Measurements from ENCODE around the gene PITX3.

The PITX3 gene

DNA sequence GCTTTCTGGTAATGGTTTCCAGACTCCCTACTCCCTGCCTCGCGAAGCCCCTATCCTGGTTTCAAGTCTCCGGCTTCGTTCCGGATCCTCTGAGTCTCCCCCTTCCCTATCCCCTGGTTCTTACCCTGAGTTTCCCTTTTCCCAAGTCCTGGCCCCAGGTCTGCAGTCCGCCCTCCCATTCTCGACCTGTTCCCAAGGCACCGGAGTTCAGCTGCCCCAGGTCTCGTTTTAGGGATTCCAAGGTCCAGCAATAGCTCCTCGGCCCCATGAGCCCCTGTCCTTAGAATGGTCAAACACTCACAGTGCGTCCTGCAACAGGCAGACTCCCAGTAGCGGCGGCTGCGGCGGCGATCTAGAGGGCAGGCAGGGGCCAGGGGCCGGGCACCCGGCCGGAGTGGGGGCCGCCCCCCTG is 274 bp downstream of the PITX3 start:
- no peaks in the 10 kb centered on the region for H3K9me3 ChIP-seq (ENCODE audit: low read length)

DNA sequence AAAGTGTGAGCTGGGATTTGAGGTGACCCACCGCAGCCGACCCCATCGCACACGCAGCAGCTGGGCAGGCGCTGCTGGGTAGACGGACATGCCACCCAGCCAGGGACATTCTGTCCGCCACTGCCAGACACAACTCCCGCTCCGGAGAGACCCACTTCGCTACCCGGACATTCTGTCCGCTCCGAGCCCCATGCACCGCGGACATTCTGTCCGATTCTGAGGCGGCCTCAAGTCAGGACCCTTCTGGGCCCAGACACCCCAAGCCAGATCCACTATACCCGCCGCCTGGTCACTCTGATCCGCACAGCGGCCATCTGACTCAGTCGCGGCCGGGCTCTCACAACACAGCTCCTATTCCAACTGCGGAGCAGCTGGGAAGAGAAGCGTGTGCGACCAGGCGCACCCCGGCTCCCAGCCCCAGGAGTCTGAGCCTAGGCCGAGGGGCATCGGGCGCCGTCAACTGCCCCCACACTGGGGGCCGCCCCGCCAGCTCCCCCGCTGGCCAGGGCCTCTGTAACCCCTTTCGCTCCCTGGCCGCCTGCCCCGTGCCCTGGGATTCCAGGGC is 763 bp downstream of the PITX3 start:
- peaks cover 7% of the 10 kb centered on the region for H3K4me1 ChIP-seq (ENCODE audit: insufficient read depth, low read length, severe bottlenecking)
- no peaks in the 10 kb centered on the region for H4K20me1 ChIP-seq (ENCODE audit: insufficient read depth, low read length)
- H3K79me2 ChIP-seq (ENCODE audit: insufficient read depth, low read length) = no peaks in the 10 kb centered on the region
- H3K36me3 ChIP-seq (ENCODE audit: insufficient read depth, low read length) = no peaks in the 10 kb centered on the region
- no peak overlapping the region for H3K4me3 ChIP-seq (ENCODE audit: low read depth, low read length, poor library complexity, severe bottlenecking)
- no peak overlapping the region for H3K4me2 ChIP-seq (ENCODE audit: low read length)
- no peaks in the 10 kb centered on the region for H3F3A ChIP-seq (ENCODE audit: insufficient read depth, low read length)
- no peak overlapping the region for H3K27ac ChIP-seq (ENCODE audit: low read depth, low read length, poor library complexity, severe bottlenecking)
- no peak overlapping the region for H3K9ac ChIP-seq (ENCODE audit: low read length)
- H2AFZ ChIP-seq (ENCODE audit: low read length) = no peak overlapping the region
- H3K9me2 ChIP-seq (ENCODE audit: low read depth, low read length) = no peaks in the 10 kb centered on the region
- no peaks in the 10 kb centered on the region for H3K27me3 ChIP-seq (ENCODE audit: insufficient read depth, low read length)
- no peak for TF ChIP-seq EZH2 (IDR thresholded peaks at IDR 0.05; ENCODE audit: borderline replicate concordance, low read length)
- TF ChIP-seq, protein P1, sequence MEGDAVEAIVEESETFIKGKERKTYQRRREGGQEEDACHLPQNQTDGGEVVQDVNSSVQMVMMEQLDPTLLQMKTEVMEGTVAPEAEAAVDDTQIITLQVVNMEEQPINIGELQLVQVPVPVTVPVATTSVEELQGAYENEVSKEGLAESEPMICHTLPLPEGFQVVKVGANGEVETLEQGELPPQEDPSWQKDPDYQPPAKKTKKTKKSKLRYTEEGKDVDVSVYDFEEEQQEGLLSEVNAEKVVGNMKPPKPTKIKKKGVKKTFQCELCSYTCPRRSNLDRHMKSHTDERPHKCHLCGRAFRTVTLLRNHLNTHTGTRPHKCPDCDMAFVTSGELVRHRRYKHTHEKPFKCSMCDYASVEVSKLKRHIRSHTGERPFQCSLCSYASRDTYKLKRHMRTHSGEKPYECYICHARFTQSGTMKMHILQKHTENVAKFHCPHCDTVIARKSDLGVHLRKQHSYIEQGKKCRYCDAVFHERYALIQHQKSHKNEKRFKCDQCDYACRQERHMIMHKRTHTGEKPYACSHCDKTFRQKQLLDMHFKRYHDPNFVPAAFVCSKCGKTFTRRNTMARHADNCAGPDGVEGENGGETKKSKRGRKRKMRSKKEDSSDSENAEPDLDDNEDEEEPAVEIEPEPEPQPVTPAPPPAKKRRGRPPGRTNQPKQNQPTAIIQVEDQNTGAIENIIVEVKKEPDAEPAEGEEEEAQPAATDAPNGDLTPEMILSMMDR (IDR thresholded peaks at IDR 0.05; ENCODE audit: low read length) = no peak
- no peaks in the 10 kb centered on the region for H3K9me3 ChIP-seq (ENCODE audit: low read length)

More for the DNA sequence above, 274 bp downstream of the PITX3 start:
- peaks cover 4% of the 10 kb centered on the region for H3K79me2 ChIP-seq (ENCODE audit: insufficient read depth, low read length)
- no peak overlapping the region for H2AFZ ChIP-seq (ENCODE audit: low read length)
- no peak overlapping the region for H3K4me3 ChIP-seq (ENCODE audit: low read depth, low read length, poor library complexity, severe bottlenecking)
- H3K9ac ChIP-seq (ENCODE audit: low read length) = no peak overlapping the region
- TF ChIP-seq EZH2 (IDR thresholded peaks at IDR 0.05; ENCODE audit: borderline replicate concordance, low read length) = no peak
- TF ChIP-seq, protein P1 (IDR thresholded peaks at IDR 0.05; ENCODE audit: low read length) = no peak
- H3K27me3 ChIP-seq (ENCODE audit: insufficient read depth, low read length) = no peaks in the 10 kb centered on the region
- H3K36me3 ChIP-seq (ENCODE audit: insufficient read depth, low read length) = no peaks in the 10 kb centered on the region
- H3K4me1 ChIP-seq (ENCODE audit: insufficient read depth, low read length, severe bottlenecking) = peaks cover 7% of the 10 kb centered on the region
- H4K20me1 ChIP-seq (ENCODE audit: insufficient read depth, low read length) = no peaks in the 10 kb centered on the region
- no peaks in the 10 kb centered on the region for H3F3A ChIP-seq (ENCODE audit: insufficient read depth, low read length)
- H3K4me2 ChIP-seq (ENCODE audit: low read length) = no peak overlapping the region
- no peak overlapping the region for H3K27ac ChIP-seq (ENCODE audit: low read depth, low read length, poor library complexity, severe bottlenecking)
- no peaks in the 10 kb centered on the region for H3K9me2 ChIP-seq (ENCODE audit: low read depth, low read length)

DNA sequence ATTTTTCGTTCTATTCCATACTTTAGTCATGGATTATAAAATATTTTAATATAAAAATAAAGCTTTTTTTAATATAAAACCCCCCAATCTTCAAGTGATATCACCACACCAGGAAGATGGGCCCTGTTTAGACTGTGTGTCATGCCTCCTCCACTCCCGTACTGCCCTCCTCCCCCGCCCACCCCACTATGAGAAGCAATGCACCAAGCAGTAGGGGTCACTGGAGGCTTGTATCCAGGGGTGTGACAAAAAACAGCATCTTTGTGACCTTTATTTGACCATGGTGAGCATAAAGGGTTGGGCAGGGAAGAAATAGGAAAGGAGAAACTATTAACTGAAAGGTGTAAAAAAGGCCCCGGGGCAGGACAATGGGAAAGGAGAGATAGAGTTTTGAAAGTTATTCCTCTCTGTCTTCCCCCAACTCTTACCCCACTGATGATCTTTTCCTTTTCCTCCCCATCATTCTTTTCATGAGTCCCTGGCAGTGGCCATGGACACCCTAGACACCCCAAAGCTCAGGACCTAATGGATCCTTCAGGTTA is 3.5 kb downstream of the PITX3 start:
- Histone ChIP-seq H3K36me3 (ENCODE audit: insufficient read depth, low read length) (no peaks in the 10 kb centered on the region), H3K4me2 (ENCODE audit: low read length) (no peak overlapping the region), H3K27me3 (ENCODE audit: insufficient read depth, low read length) (no peaks in the 10 kb centered on the region), H3K27ac (ENCODE audit: low read depth, low read length, poor library complexity, severe bottlenecking) (no peak overlapping the region), H3K4me3 (ENCODE audit: low read depth, low read length, poor library complexity, severe bottlenecking) (no peak overlapping the region), H3K9me2 (ENCODE audit: low read depth, low read length) (no peaks in the 10 kb centered on the region), H3K9ac (ENCODE audit: low read length) (no peak overlapping the region), H3F3A (ENCODE audit: insufficient read depth, low read length) (no peaks in the 10 kb centered on the region), H3K4me1 (ENCODE audit: insufficient read depth, low read length, severe bottlenecking) (no peaks in the 10 kb centered on the region), H2AFZ (ENCODE audit: low read length) (no peak overlapping the region), H3K79me2 (ENCODE audit: insufficient read depth, low read length) (no peaks in the 10 kb centered on the region), H4K20me1 (ENCODE audit: insufficient read depth, low read length) (no peaks in the 10 kb centered on the region), H3K9me3 (ENCODE audit: low read length) (no peaks in the 10 kb centered on the region)
- TF ChIP-seq, protein P1 (IDR thresholded peaks at IDR 0.05; ENCODE audit: low read length) = no peak
- TF ChIP-seq EZH2 (IDR thresholded peaks at IDR 0.05; ENCODE audit: borderline replicate concordance, low read length) = no peak
